Head of caudate nucleus (tissue), 42 donors: ENCODE data around the gene ETFBKMT.
A peak's percentile ranks its signal among the peaks of the same experiment; 100 is the strongest.
"Not testable (repeated sequence)": the region's sequence is repeated elsewhere in the genome, so short reads cannot be mapped to it uniquely, and the experiment has no call there.

Source experiments
- DNase-seq, 42 donors: peaks; one replicate each; pipeline versions ENCODE4 v3.0.0 to v3.0.0-alpha.2; 2020 to 2021; ENCODE audit warnings: mixed read lengths in 7 of 42
- intact Hi-C: fragments of 100-400 bp; cut with DNase I; formaldehyde crosslinking; loops from one replicate; pipeline ENCODE4 v1.15.0; 2022

Gene ETFBKMT

GRCh38 chr12:31650918-31651317 lies 8.6 kb upstream of the ETFBKMT start:
- intact Hi-C loops, result loop anchor here (10.0 kb wide), 2 partner anchors 654 to 1024 kb away; partner anchors contain the start of gene DNM1L
- DNase-seq, result peak in 2 of 42 donors; percentile 3 to 8

- peak in 2 of 42 donors; percentile 33 to 37 for DNase-seq
- intact Hi-C loops, result loop anchor here (10.0 kb wide), 2 partner anchors 653 to 1023 kb away; partner anchors contain the start of gene DNM1L
Measured at GRCh38 chr12:31651893-31652521, 7.5 kb upstream of the ETFBKMT start.

- no peak for DNase-seq
- intact Hi-C loops, result loop anchor here (10.0 kb wide), 2 partner anchors 650 to 1020 kb away; partner anchors contain the start of gene DNM1L
Measured at GRCh38 chr12:31655208-31655607, 4.3 kb upstream of the ETFBKMT start.

GRCh38 chr12:31655792-31656191 lies 3.7 kb upstream of the ETFBKMT start:
- intact Hi-C loops, result loop anchor here (10.0 kb wide), 2 partner anchors 649 to 1019 kb away; partner anchors contain the start of gene DNM1L
- no peak for DNase-seq

- intact Hi-C loops, result loop anchor here (2.0 to 10.0 kb wide), 3 partner anchors 70 to 1016 kb away; partner anchors contain the start of genes AMN1 and DNM1L
- DNase-seq, result peak in 2 of 42 donors; percentile 32 to 42
Measured at GRCh38 chr12:31658471-31659086, 909 bp upstream of the ETFBKMT start.

- intact Hi-C loops, result no loop called here
- peak in 1 of 42 donors; percentile 12 for DNase-seq
Measured at GRCh38 chr12:31662176-31662849, 2.8 kb downstream of the ETFBKMT start.

GRCh38 chr12:31663576-31663975 lies 4.1 kb downstream of the ETFBKMT start:
- no peak for DNase-seq
- intact Hi-C loops, result no loop called here

- DNase-seq, result no peak
- intact Hi-C loops, result no loop called here
Measured at GRCh38 chr12:31664038-31664437, 4.5 kb downstream of the ETFBKMT start.

GRCh38 chr12:31669020-31669419 lies 9.5 kb downstream of the ETFBKMT start:
- intact Hi-C loops, result no loop called here
- no peak for DNase-seq

GRCh38 chr12:31669582-31669981 lies 10.1 kb downstream of the ETFBKMT start:
- DNase-seq, result peak in 1 of 42 donors; percentile 3

GRCh38 chr12:31672521-31672920 lies 13.0 kb downstream of the ETFBKMT start:
- intact Hi-C loops, result no loop called here

More at GRCh38 chr12:31669582-31669981, 10.1 kb downstream of the ETFBKMT start:
- intact Hi-C loops, result not testable (repeated sequence)

GRCh38 chr12:31682136-31682962 lies 22.9 kb downstream of the ETFBKMT start:
- DNase-seq, result peak in 19 of 42 donors; percentile 11 to 63 (median 27)
- intact Hi-C loops, result no loop called here

More at GRCh38 chr12:31672521-31672920, 13.0 kb downstream of the ETFBKMT start:
- DNase-seq, result no peak

GRCh38 chr12:31685801-31686200 lies 26.3 kb downstream of the ETFBKMT start:
- intact Hi-C loops, result no loop called here
- DNase-seq, result no peak

- peak in 1 of 42 donors; percentile 11 for DNase-seq
- intact Hi-C loops, result no loop called here
Measured at GRCh38 chr12:31687101-31687527, 27.6 kb downstream of the ETFBKMT start.

GRCh38 chr12:31689921-31690320 lies 30.4 kb downstream of the ETFBKMT start:
- DNase-seq, intact Hi-C loops: not testable (repeated sequence)

GRCh38 chr12:31702047-31702446 lies 42.6 kb downstream of the ETFBKMT start:
- no peak for DNase-seq
- intact Hi-C loops, result no loop called here

- no peak for DNase-seq
- intact Hi-C loops, result no loop called here
Measured at GRCh38 chr12:31705621-31706020, 46.1 kb downstream of the ETFBKMT start.

- DNase-seq, result not testable (repeated sequence)
Measured at GRCh38 chr12:31708118-31708517, 48.6 kb downstream of the ETFBKMT start.

More at GRCh38 chr12:31708118-31708517, 48.6 kb downstream of the ETFBKMT start:
- intact Hi-C loops, result not testable (repeated sequence)
